GM12892 (cell line): ENCODE measurements around the gene GRID2IP.

ENCODE experiments used
- POLR2AphosphoS5 ChIP-seq: IDR thresholded peaks from 2 replicates; pipeline ENCODE4 v1.6.1; 2011; ENCODE audit warnings: low read depth, low read length, control low read depth
- TAF1 ChIP-seq: IDR thresholded peaks from 2 replicates; pipeline ENCODE4 v1.6.1; 2011; ENCODE audit warnings: low read depth, mild to moderate bottlenecking, control low read depth, low read length, borderline replicate concordance

DNA sequence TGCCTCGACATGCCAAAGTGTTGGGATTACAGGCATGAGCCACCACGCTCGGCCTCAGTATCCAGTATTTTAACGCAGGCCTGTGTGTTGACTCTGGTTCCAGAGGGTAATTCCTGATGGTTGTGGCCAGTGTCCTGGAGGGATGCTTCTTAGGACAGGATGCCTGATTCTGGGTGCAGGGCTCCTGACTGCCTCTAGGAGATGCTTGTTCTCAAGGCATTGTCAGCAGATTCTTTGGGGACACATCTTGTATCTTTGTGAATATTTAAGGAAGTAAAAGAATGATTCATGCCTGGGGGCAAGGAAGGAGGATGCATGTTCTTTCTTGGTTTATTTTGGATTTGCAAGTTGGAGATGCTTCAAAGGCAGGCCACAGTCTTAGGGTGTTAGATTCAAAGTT, 28.2 kb upstream of the GRID2IP start:
- TF ChIP-seq POLR2AphosphoS5 (no peak), TAF1 (no peak)
